Stimulated activated CD4-positive, alpha-beta T cell treated with anti-CD3 and anti-CD28 coated beads, Interleukin-1b, Interleukin-23, amount 100 ng/mL, for 1 hour (primary cell): ENCODE measurements around the gene FGR.
"Not testable (repeated sequence)": the region's sequence is repeated elsewhere in the genome, so short reads cannot be mapped to it uniquely, and the experiment has no call there.

Experiments
- DNase-seq, 2 donors: peaks; one replicate each; pipeline ENCODE4 v3.0.0-alpha.2; 2020; ENCODE audit warnings: low read depth in 2 of 2

FGR gene

DNA sequence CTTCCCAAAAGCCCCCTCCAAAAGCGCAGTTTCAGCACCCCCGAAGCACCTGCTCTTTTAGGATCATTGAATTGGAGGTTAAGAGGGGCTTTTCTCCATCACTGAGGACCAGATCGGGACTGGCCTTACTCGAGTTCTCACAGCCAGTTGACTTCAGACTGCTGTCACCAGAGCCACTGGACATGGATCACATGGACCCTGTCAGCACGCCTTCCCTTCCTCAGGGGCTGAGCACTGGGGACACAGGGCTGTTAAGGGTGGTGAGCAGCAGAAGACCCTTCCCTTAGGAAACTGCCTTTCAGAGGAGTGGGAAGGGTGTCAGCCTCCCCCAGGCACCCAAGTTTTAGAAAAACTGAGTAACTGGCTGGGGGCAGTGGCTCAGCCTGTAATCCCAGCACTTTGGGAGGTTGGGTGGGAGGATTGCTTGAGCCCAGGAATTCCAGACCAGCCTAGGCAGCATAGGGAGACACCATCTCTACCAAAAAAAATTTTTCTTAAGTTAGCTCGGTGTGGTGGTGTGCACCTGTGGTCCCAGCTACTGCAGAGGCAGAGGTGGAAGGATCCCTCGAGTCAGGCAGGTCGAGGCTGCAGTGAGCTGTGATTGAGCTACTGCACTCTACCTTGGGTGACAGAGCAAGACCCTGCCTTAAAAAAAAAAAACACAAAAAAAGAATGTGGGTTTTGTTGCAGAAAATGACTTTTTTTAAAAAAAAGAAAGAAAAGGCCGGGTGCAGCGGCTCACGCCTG, 584 bp upstream of the FGR start:
- no peak for DNase-seq

DNA sequence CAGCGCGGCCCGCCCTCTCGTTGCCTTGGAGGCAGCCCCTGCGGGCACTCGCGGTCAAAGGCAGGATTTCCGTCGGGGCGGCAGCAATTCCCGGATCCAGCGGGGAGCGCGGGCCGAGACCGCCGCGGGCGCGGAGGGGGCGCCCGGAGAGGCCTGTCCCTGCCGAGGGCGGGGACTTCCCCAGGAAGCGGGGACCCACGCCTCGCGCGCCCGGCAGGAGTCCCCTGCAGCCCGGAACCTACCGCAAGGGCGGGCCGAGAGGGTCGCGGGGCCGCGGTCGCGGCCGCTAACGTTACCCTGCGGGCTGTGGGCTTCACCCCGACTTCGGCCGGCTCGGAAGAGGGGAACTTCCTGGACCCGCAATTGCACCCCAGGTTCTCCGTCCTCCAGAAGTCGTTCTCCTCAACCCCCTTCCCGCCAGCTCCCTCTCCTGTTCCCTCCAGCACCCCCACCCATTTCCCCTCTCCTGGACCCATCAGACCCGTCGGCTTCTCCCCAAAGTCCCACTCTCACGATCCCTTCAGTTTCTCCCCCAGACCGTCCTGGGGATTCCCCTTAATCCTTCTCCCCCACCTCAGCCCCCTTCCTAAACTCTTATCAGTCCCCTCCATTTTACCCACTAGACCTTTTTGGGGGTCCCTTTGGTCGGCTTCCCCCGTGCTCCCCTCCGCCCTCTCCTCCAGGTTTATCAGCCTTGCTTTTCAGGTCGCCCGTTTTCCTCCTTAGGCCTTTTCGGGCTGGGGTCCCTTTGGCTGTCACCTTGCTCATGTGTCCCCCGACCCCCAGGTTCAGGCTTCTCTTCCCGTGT, 604 bp downstream of the FGR start:
- DNase-seq, result no peak

DNA sequence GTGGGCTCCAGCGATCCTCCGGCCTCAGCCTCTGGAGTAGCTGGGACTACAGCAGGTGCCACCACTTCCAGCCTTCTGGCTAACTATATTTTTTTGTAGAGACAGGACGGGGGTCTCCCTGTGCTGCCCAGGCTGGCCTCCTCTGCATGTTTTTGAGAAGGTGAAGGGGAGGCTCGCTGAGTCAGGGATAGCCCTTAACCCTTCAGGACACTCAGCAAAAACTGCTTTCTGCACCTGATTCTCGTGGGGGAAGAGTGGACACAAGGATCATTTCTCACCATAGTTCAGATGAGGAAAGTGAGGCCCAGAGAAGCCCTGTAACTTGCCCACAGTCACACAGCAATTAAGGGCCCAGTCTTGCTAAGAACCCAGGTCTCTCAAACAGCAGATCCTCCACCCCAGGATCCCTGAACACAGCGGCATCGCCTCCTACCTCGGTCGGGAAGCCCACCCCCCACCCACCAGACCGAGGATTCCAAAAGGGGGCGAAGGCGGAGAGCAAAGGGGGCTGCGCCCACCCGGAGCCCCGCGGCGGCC, 1.3 kb downstream of the FGR start:
- DNase-seq, result no peak

DNA sequence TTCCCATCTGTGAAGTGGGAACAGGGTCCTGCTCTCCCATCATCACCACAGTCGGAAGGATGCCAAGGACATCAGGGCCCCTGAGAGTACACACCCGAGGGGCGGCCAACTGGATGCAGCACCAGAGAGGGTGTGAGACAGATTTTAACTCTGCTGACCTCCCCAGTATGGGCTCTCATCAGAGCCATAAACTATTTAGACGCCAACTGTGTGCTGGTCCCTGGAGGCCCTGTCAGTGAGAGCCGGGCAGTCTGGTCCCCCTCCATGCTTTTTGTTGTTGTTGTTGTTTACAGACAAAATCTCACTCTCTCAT, 1.7 kb downstream of the FGR start:
- DNase-seq, result no peak

DNA sequence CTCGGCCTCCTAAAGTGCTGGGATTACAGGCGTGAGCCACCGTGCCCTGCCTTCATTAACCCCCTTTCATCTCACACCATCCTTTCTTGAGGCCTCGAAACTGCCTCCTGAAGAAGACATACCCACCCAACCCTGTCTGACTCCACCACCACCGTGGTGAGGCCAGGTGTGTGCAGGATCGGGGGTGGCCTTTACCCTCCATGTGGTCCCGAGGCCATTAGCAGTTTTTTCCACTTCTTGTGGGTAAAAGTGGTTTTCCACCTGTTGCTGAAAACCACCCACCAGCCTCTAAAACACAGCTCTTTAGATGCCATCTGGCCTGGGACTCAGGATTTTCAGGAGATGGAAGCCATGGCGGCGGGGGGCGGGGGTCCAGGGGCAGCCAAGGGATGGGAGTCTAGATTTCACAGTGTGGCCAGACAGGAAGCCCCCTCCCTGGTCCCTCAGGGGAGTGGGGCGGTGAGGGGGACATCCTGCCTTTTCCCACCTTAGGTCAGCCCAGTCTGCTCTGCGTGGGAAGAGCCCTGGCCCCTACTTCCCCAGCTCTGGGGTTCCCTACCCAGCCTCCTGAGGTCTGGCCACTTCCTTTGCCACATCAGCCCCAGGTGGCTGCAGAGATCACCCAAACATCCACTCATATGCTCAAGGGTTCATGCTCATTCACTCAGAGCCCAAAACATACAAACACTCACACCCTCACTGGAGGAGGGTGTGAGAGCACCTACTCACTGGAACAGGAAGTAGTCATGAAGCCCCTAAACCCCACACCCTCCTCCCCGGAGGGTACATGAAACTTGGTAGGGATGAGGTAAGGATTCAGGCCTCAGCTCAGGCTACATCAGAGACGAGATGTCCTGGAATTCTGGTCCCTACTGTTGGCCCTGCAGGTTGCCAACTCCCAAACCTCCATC, 2.3 kb downstream of the FGR start:
- DNase-seq, result no peak

DNA sequence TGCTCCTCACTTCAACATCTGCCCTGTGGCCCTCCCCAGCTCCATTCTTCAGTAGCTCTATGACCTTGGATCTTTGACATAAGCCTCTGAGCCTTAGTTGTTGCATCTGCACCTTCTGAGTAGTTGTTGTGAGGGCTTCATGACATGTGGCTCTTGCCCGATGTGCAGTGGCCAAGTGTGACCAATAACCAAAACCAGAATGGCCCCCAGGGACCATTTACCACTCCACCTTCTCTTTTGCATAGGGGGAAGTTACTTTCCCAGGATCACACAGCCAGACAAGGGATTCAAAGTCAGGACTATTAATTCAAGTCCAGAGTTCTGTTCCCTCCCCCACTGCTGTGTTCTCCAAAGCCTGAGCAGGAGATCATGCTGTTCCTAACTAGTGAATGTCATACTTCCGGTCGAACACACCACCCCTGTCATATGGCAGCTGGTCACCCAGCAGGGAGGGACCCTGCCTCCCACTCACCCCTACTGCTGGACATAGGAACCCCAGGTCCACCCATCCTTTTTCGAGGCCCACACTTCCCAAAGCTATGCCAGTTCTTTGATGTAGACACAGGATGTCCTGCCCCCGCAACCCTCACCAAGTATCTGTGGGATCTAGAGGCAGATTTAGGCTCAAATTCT, 4.0 kb downstream of the FGR start:
- no peak for DNase-seq

DNA sequence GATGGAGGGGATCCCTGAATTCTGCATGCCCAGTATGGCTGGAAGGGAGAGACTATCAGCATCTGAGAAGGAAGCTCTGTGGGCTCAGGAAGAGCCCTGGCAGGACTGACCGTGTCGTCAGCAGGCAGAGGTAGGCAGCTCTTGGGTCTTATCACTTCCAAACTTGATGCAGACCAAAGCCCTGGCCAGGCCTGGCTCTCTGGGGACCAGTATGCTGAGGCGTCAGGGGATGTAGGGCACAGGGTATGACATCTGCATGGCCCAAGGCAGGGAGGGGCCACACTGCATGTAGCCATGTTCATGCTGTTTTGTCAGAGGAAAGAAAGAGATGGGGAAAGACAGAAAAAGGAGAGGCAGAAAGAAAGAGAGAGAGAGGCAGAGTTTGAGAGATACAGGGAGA, 6.3 kb downstream of the FGR start:
- DNase-seq, result no peak

DNA sequence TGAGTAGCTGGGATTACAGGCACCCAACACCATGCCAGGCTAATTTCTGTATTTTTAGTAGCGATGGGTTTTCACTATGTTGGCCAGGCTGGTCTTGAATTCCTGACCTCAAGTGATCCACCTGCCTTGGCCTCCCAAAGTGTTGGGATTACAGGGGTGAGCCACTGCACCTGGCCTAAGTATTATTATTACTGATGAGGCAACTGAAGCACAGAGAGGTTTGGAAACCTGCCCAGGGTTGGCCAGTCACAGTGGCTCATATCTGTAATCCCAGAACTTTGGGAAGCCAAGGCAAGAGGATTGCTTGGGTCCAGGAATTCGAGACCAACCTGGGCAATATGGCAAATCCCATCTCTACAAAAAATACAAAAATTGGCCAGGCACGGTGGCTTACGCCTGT, 7.3 kb downstream of the FGR start:
- not testable (repeated sequence) for DNase-seq

DNA sequence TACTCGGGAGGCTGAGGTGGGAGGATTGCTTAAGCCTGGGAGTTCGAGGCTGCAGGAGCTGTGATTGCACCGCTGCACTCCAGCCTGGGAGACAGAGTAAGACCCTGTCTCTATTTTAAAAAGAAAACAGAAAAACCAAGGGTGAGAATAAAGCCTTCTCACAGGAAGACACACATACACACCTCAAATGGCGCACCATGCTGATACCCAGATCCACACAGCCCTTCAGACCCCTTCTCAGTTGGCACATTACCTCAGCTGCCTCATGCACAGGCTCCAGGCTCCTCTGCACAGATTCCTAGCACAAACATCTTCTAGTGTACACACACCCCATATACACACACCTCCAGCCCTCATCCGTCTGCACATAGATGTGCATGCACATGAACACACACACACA, 7.9 kb downstream of the FGR start:
- no peak for DNase-seq

DNA sequence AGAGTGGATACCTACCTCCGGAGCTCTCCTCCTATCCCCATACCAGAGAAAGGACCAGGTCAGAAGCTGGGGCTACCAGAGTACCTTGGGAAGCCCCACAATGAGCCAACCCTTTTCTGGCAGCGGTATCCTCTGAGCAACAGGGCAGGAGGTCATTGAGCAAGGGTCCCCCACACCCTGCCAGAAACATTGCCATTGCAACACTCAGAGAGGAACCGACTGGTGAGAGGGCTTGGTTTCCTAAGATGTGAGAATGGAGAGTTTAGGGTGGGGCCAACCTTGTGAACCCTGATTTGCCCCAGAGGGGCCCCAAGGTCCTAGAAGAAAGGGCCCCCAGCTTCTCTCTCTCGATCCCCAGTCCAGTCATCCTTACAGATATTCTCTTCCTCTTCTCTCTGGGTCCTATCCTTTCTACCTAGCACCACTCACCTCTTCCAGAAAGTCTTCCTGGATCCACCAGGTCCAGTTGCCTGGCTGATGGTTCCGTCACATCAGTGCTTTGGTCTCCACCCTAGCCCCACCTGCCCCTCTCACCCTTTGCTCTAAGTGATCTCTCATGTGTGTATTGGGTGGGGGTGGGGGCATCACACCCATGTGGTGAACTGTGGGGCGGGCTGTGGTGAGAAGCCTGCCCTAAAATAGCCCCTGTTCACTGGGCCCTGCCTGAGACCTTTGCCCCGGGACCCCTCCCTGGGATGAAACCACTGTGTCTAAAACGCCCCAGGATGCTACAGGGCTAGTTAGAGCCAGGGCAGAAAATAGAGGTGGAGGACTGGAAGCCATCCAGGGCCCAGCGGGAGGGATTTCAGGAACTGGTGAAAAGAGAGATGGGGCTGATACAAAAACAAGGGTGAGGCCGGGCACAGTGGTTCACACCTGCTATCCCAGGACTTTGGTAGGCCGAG, 8.7 kb downstream of the FGR start:
- no peak for DNase-seq

DNA sequence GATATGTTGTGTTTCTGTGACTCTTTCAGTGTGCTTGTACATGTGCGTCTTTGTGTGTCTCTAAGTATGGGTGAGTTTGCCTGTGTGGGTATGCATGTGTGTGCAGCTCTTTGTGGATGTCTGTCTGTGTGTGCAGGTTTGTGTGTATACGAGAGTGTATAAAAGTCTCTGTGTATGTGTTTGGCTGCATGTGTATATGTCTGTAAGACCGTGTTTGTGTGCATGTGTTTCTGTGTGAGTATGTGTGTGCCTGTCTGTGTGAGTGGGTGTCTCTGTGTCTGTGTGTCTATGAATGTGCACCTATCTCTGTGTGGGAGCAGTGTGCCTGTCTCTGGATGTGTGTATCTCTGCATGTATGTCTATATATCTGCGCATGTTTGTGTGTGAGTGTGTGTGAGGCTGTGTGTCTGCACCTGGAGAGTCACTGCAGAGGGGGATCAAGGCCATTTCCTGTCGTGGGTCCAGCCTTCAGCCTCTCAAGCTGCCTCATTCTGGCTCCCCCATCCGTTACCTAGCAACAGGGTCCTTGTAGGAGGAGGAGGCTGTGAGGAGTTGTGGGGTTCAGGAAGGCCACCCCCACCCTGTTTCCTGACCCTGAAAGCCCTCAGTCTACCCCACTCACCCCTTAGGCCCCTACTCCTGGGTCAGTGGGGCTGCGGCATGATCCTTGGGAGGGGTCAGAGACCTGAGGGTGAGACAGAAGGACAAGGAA, 10.4 kb downstream of the FGR start:
- no peak for DNase-seq

DNA sequence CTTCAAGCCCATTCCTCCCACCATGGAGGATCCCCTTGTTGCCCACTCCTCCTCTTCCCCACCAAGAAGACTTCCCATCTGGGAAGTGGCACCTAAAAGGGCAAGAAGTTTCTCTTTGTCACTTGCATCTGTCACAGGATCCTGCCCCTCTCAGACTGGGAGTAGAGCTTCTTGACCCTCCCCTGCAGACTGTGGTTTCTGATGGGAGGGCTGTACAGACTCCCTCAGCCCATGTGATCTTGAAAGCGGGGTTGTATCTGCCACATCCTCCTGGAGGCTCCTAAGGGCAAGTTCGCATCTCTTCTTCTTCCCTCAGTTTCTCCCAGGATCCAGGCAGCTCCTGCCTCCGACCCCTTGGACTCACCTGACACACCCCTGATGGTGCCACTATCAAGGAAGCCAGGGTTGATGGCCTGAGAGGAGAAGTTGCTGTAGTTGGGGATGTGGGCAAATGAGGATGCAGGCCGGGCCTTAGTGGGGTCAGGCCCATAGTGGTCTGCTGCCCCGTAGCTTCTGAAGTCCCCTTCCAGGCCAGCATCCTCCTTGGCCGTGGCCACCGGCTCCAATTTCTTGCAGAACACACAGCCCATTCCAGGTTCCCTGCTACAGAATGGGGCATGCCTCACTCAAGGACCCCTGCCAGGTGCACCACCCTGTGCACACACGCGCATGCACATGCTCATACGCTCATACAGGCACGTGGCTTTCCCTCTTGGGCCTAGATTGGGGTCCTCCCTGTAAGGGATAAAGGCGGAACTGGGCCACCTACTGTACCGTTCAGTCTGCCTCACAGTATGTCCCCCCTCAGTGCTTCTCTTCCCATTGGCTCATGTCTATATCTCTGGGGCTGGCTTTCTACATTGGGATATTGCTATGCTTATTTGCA, 11.4 kb downstream of the FGR start:
- DNase-seq, result no peak

DNA sequence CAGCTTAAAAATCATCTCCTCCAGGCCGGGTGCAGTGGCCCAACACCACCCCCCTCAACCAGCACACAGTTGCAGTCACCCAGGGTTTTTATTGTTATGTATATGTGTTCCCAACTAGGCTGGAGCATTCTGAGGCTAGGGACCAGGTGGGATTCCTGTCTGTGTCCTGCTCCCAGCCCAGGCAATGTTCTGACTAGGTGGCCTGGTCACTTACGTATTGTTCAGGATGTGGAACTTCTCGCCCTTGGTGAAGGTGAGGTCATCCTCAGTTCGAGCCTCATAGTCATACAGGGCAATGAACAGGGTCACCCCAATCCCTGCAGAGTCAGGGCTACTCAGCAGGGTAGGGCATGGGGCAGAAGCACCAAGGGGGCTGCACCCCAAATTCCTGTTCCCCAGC, 12.2 kb downstream of the FGR start:
- no peak for DNase-seq

DNA sequence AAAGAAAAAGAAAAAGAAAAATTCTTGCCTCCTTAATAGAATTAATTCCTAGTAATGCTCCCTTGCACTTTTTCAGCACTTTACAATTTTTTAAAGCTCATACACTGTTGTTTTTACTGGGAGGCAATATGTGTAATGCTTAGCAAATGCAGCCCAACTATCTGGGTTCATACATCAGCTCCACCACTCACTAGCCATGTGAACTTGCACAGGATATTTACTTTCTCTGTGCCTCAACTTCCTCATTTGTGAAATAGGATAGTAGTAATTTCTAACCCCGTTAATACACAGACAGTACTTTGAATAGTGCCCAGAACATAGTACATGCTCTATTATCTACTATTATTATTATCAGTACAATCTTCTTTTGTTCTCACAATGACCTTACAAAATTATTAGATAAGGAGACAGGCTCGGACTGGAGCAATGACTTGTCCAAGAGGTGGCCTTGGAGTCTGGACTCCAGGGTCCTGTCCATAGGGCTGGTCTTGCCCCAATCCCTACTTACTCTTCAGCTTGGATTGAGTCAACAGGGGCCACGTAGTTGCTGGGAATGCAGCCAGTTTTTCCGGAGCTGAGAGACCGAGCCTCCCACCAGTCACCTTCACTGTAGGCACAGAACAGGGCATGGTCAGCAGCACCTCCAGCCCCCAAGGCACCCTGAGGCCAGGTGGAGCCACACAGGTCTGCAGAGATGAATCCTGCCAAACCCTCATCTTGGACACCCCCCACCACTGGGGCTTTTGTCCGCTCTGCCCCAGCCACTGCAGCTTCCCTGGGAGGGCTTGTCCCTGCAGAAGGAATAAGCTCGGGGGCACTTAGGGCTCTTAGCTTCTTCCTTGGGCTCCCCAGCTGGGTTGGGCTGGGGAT, 13.7 kb downstream of the FGR start:
- no peak for DNase-seq

DNA sequence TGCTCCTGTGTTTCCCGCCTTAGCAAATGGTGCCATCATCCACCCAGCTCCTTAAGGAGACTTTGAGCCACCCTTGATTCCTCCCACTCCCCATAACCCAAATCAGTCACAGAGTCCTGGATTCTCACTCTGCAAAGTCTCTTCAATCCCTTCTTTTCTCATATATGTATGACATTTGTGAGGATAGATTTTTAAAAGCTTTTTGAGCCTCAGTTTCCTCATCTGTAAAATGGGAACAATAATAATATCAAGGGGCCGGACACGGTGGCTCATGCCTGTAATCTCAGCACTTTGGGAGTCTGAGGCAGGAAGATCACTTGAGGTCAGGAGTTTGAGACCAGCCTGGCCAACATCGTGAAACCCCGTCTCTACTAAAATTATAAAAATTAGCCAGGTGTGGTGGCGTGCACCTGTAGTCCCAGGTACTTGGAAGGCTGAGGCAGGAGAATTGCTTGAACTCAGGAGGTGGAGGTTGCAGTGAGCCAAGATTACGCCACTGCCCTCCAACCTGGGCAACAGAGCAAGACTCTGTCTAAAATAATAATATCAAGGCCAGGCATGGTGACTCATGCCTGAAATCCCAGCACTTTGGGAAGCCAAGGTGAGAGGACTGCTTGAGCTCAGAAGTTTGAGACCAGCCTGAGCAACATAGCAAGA, 15.1 kb downstream of the FGR start:
- DNase-seq, result not testable (repeated sequence)

DNA sequence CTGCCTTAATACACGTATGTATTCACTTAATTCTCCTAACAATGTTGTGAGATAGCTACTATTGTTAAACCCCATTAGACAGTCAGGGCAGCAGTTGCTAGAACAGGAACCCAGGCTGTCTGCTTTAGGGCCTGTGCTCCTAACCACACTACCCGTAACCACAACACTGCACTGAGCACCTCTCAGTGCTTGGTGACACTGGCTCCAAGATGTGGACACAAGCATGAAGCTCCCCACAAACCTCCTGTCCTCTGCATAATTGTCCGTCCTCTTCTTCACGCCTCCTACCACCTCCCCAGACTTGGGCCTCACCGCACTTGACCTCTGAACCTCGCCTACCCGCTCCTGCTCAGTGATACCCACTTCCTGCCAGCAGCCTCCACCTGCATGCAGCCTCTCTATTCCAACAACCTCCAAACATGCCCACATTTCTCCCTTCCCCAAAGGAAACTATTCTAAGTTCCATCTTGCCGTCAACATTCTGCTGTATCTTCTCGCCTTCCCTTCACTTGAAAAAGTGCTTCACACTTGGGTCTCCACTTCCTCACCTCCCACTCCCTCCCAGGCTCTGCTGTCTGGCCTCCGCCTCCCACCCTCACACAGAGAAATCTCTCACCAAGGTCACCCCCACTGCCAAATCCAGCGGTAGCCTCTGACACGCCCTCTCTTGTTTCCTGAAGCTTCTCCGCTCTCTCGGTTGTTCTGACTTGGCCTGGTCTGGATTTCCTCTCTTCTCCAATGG, 16.5 kb downstream of the FGR start:
- no peak for DNase-seq

DNA sequence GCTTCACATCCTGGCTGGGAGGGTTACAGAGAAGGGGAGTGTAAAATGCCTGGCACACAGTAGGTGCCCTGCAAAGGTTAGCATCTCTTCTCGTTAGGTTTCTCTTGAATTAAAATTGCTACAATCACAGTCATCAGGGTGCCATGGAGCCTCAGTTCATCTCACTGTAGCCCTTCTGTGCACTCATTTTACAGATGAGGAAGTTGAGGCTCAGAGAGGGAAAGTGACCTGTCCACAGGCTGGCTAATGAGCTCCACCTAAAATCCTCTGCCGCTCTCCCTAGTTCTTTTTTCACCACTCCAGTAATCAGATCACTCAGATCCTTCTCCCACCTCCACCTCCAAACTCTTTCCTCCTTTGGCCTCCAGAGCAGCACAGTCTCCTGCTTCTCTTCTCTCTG, 17.6 kb downstream of the FGR start:
- no peak for DNase-seq
